SH-SY5Y (cell line): Measurements from ENCODE around the gene TTC13.

Experiments used
- GATA2 ChIP-seq: IDR thresholded peaks from 2 replicates; pipeline ENCODE4 v1.6.1; 2011; ENCODE audit warnings: mild to moderate bottlenecking, low read depth, low read length
- GATA3 ChIP-seq: IDR thresholded peaks from 2 replicates; pipeline ENCODE4 v1.6.1; 2011; ENCODE audit warnings: low read depth, mild to moderate bottlenecking, low read length, moderate library complexity

DNA sequence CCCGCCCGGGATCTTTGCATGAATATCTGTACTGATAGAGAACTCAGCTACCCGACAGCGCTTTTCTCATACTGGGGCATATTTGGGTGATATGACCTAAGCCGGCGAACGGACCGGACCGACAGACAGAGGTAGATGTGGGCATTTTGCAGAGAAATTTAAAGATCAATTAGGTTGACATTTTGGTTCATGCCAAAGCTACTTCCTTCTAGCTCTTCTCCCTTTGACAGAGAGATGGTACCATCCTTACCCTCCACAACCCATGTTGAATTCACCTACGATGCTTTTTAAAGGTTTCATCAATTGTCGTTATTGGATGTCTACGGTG, 692 bp upstream of the TTC13 start:
- no peak for TF ChIP-seq GATA2
- TF ChIP-seq GATA3, result no peak
